Measurements from ENCODE around the gene TOM1L1.

DNA sequence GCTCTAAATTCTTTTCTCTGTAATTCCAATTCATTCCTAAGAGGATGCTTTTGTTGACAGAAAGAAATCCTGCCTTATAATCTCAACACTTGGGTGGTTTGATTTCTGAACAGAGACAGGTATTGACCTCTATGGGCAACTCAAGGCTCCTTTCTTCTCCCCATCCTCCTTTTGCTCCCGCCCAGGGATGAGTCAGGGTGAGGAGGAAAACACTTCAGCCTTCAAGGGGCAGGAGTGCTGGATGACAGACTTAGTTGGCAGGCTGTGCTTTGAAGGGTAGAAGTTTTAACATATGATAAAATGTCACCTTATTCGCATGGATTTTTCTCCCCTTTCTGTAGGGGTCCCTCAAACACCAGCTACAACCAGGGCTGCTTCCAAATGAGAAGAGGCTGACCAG is 16.7 kb upstream of the TOM1L1 start:
- TF ChIP-seq EZH2phosphoT487 (IDR thresholded peaks at IDR 0.05; ENCODE audit: borderline replicate concordance, low read length) (no peak), CTCF (conservative IDR thresholded peaks at IDR 0.05; ENCODE audit: low read depth, low read length) (no peak), EZH2 (IDR thresholded peaks at IDR 0.05; ENCODE audit: low read length, unreplicated experiment) (no peak)

Measured in PC-3 (cell line).